ENCODE results near the gene F13A1.

The F13A1 gene

GRCh38 chr6:6169141-6169540 is 151.3 kb downstream of the F13A1 start:
- Histone ChIP-seq H3K4me3 (ENCODE audit: low read length in 2 of 2) (no peak overlapping the region), H3K9me3 (ENCODE audit: control insufficient read depth in 2 of 2, low read length in 2 of 2) (no peaks in the 10 kb centered on the region), H3K36me3 (ENCODE audit: control insufficient read depth in 2 of 2, insufficient read depth in 2 of 2, low read length in 2 of 2) (no peaks in the 10 kb centered on the region), H3K4me1 (ENCODE audit: control insufficient read depth, insufficient read depth, low read length) (no peaks in the 10 kb centered on the region), H3K9ac (ENCODE audit: low read length in 2 of 2) (no peak overlapping the region), H3K27ac (ENCODE audit: low read length) (no peak overlapping the region), H3K27me3 (ENCODE audit: control insufficient read depth in 1 of 2, insufficient read depth in 2 of 2, low read length in 2 of 2) (no peaks in the 10 kb centered on the region)

GRCh38 chr6:6166064-6166463 is 154.4 kb downstream of the F13A1 start:
- no peaks in the 10 kb centered on the region for H3K36me3 ChIP-seq (ENCODE audit: control insufficient read depth in 2 of 2, insufficient read depth in 2 of 2, low read length in 2 of 2)
- no peak overlapping the region for H3K4me3 ChIP-seq (ENCODE audit: low read length in 2 of 2)
- no peak overlapping the region for H3K27ac ChIP-seq (ENCODE audit: low read length)
- H3K27me3 ChIP-seq (ENCODE audit: control insufficient read depth in 1 of 2, insufficient read depth in 2 of 2, low read length in 2 of 2): no peaks in the 10 kb centered on the region
- H3K9ac ChIP-seq (ENCODE audit: low read length in 2 of 2): no peak overlapping the region
- H3K9me3 ChIP-seq (ENCODE audit: control insufficient read depth in 2 of 2, low read length in 2 of 2): no peaks in the 10 kb centered on the region
- no peaks in the 10 kb centered on the region for H3K4me1 ChIP-seq (ENCODE audit: control insufficient read depth, insufficient read depth, low read length)

GRCh38 chr6:6164367-6164766 is 156.1 kb downstream of the F13A1 start:
- H3K9me3 ChIP-seq (ENCODE audit: control insufficient read depth in 2 of 2, low read length in 2 of 2): no peaks in the 10 kb centered on the region
- H3K27me3 ChIP-seq (ENCODE audit: control insufficient read depth in 1 of 2, insufficient read depth in 2 of 2, low read length in 2 of 2): no peaks in the 10 kb centered on the region
- H3K9ac ChIP-seq (ENCODE audit: low read length in 2 of 2): no peak overlapping the region
- no peak overlapping the region for H3K4me3 ChIP-seq (ENCODE audit: low read length in 2 of 2)
- H3K27ac ChIP-seq (ENCODE audit: low read length): no peak overlapping the region
- H3K36me3 ChIP-seq (ENCODE audit: control insufficient read depth in 2 of 2, insufficient read depth in 2 of 2, low read length in 2 of 2): no peaks in the 10 kb centered on the region
- H3K4me1 ChIP-seq (ENCODE audit: control insufficient read depth, insufficient read depth, low read length): no peaks in the 10 kb centered on the region

GRCh38 chr6:6154335-6154734 is 166.1 kb downstream of the F13A1 start:
- no peaks in the 10 kb centered on the region for H3K36me3 ChIP-seq (ENCODE audit: control insufficient read depth in 2 of 2, insufficient read depth in 2 of 2, low read length in 2 of 2)
- H3K4me1 ChIP-seq (ENCODE audit: control insufficient read depth, insufficient read depth, low read length): no peaks in the 10 kb centered on the region
- no peak overlapping the region for H3K4me3 ChIP-seq (ENCODE audit: low read length in 2 of 2)
- no peaks in the 10 kb centered on the region for H3K9me3 ChIP-seq (ENCODE audit: control insufficient read depth in 2 of 2, low read length in 2 of 2)
- H3K27me3 ChIP-seq (ENCODE audit: control insufficient read depth in 1 of 2, insufficient read depth in 2 of 2, low read length in 2 of 2): no peaks in the 10 kb centered on the region
- H3K9ac ChIP-seq (ENCODE audit: low read length in 2 of 2): no peak overlapping the region
- H3K27ac ChIP-seq (ENCODE audit: low read length): no peak overlapping the region

- no peak overlapping the region for H3K27ac ChIP-seq (ENCODE audit: low read length)
- H3K4me3 ChIP-seq (ENCODE audit: low read length in 2 of 2): no peak overlapping the region
- no peaks in the 10 kb centered on the region for H3K36me3 ChIP-seq (ENCODE audit: control insufficient read depth in 2 of 2, insufficient read depth in 2 of 2, low read length in 2 of 2)
These were observed 168.4 kb downstream of the F13A1 start for GRCh38 chr6:6152060-6152459.

GRCh38 chr6:6148192-6148815 is 172.2 kb downstream of the F13A1 start:
- Histone ChIP-seq H3K36me3 (ENCODE audit: control insufficient read depth in 2 of 2, insufficient read depth in 2 of 2, low read length in 2 of 2) (no peaks in the 10 kb centered on the region), H3K9me3 (ENCODE audit: control insufficient read depth in 2 of 2, low read length in 2 of 2) (peaks cover 0 to 5% of the 10 kb centered on the region in 2 donors), H3K4me3 (ENCODE audit: low read length in 2 of 2) (no peak overlapping the region), H3K9ac (ENCODE audit: low read length in 2 of 2) (no peak overlapping the region), H3K27me3 (ENCODE audit: control insufficient read depth in 1 of 2, insufficient read depth in 2 of 2, low read length in 2 of 2) (no peaks in the 10 kb centered on the region), H3K27ac (ENCODE audit: low read length) (no peak overlapping the region), H3K4me1 (ENCODE audit: control insufficient read depth, insufficient read depth, low read length) (no peaks in the 10 kb centered on the region)

More at GRCh38 chr6:6152060-6152459, 168.4 kb downstream of the F13A1 start:
- Histone ChIP-seq H3K9me3 (ENCODE audit: control insufficient read depth in 2 of 2, low read length in 2 of 2) (no peaks in the 10 kb centered on the region), H3K27me3 (ENCODE audit: control insufficient read depth in 1 of 2, insufficient read depth in 2 of 2, low read length in 2 of 2) (no peaks in the 10 kb centered on the region), H3K4me1 (ENCODE audit: control insufficient read depth, insufficient read depth, low read length) (no peaks in the 10 kb centered on the region), H3K9ac (ENCODE audit: low read length in 2 of 2) (no peak overlapping the region)

- no peak overlapping the region for H3K27ac ChIP-seq (ENCODE audit: low read length)
These were observed 188.9 kb downstream of the F13A1 start for GRCh38 chr6:6131492-6132109.

GRCh38 chr6:6125495-6125894 is 195.0 kb downstream of the F13A1 start:
- no peaks in the 10 kb centered on the region for H3K36me3 ChIP-seq (ENCODE audit: control insufficient read depth in 2 of 2, insufficient read depth in 2 of 2, low read length in 2 of 2)
- H3K27ac ChIP-seq (ENCODE audit: low read length): no peak overlapping the region
- H3K9me3 ChIP-seq (ENCODE audit: control insufficient read depth in 2 of 2, low read length in 2 of 2): peaks cover 0 to 4% of the 10 kb centered on the region in 2 donors
- no peaks in the 10 kb centered on the region for H3K4me1 ChIP-seq (ENCODE audit: control insufficient read depth, insufficient read depth, low read length)
- H3K27me3 ChIP-seq (ENCODE audit: control insufficient read depth in 1 of 2, insufficient read depth in 2 of 2, low read length in 2 of 2): no peaks in the 10 kb centered on the region
- no peak overlapping the region for H3K4me3 ChIP-seq (ENCODE audit: low read length in 2 of 2)
- H3K9ac ChIP-seq (ENCODE audit: low read length in 2 of 2): no peak overlapping the region

More at GRCh38 chr6:6131492-6132109, 188.9 kb downstream of the F13A1 start:
- Histone ChIP-seq H3K4me1 (ENCODE audit: control insufficient read depth, insufficient read depth, low read length) (no peaks in the 10 kb centered on the region), H3K27me3 (ENCODE audit: control insufficient read depth in 1 of 2, insufficient read depth in 2 of 2, low read length in 2 of 2) (no peaks in the 10 kb centered on the region), H3K4me3 (ENCODE audit: low read length in 2 of 2) (no peak overlapping the region), H3K9ac (ENCODE audit: low read length in 2 of 2) (no peak overlapping the region), H3K9me3 (ENCODE audit: control insufficient read depth in 2 of 2, low read length in 2 of 2) (no peaks in the 10 kb centered on the region), H3K36me3 (ENCODE audit: control insufficient read depth in 2 of 2, insufficient read depth in 2 of 2, low read length in 2 of 2) (no peaks in the 10 kb centered on the region)

GRCh38 chr6:6123803-6124202 is 196.7 kb downstream of the F13A1 start:
- Histone ChIP-seq H3K4me1 (ENCODE audit: control insufficient read depth, insufficient read depth, low read length) (no peaks in the 10 kb centered on the region), H3K9me3 (ENCODE audit: control insufficient read depth in 2 of 2, low read length in 2 of 2) (peaks cover 0 to 4% of the 10 kb centered on the region in 2 donors), H3K27ac (ENCODE audit: low read length) (no peak overlapping the region), H3K27me3 (ENCODE audit: control insufficient read depth in 1 of 2, insufficient read depth in 2 of 2, low read length in 2 of 2) (no peaks in the 10 kb centered on the region), H3K36me3 (ENCODE audit: control insufficient read depth in 2 of 2, insufficient read depth in 2 of 2, low read length in 2 of 2) (no peaks in the 10 kb centered on the region), H3K4me3 (ENCODE audit: low read length in 2 of 2) (no peak overlapping the region), H3K9ac (ENCODE audit: low read length in 2 of 2) (no peak overlapping the region)

GRCh38 chr6:6121943-6122342 is 198.5 kb downstream of the F13A1 start:
- H3K36me3 ChIP-seq (ENCODE audit: control insufficient read depth in 2 of 2, insufficient read depth in 2 of 2, low read length in 2 of 2): no peaks in the 10 kb centered on the region
- no peaks in the 10 kb centered on the region for H3K4me1 ChIP-seq (ENCODE audit: control insufficient read depth, insufficient read depth, low read length)
- H3K27me3 ChIP-seq (ENCODE audit: control insufficient read depth in 1 of 2, insufficient read depth in 2 of 2, low read length in 2 of 2): no peaks in the 10 kb centered on the region
- H3K27ac ChIP-seq (ENCODE audit: low read length): no peak overlapping the region
- H3K4me3 ChIP-seq (ENCODE audit: low read length in 2 of 2): no peak overlapping the region
- no peak overlapping the region for H3K9ac ChIP-seq (ENCODE audit: low read length in 2 of 2)
- H3K9me3 ChIP-seq (ENCODE audit: control insufficient read depth in 2 of 2, low read length in 2 of 2): peaks cover 0 to 4% of the 10 kb centered on the region in 2 donors

GRCh38 chr6:6105472-6106036 is 214.9 kb downstream of the F13A1 start:
- no peaks in the 10 kb centered on the region for H3K36me3 ChIP-seq (ENCODE audit: control insufficient read depth in 2 of 2, insufficient read depth in 2 of 2, low read length in 2 of 2)
- H3K9me3 ChIP-seq (ENCODE audit: control insufficient read depth in 2 of 2, low read length in 2 of 2): peaks cover 2 to 4% of the 10 kb centered on the region in 2 donors
- H3K4me1 ChIP-seq (ENCODE audit: control insufficient read depth, insufficient read depth, low read length): no peaks in the 10 kb centered on the region
- no peak overlapping the region for H3K4me3 ChIP-seq (ENCODE audit: low read length in 2 of 2)
- no peaks in the 10 kb centered on the region for H3K27me3 ChIP-seq (ENCODE audit: control insufficient read depth in 1 of 2, insufficient read depth in 2 of 2, low read length in 2 of 2)
- H3K27ac ChIP-seq (ENCODE audit: low read length): no peak overlapping the region
- H3K9ac ChIP-seq (ENCODE audit: low read length in 2 of 2): no peak overlapping the region

Data from stomach smooth muscle (tissue), 2 donors.